HEK293 (cell line): ENCODE measurements around the gene ARHGEF2.

Experiments used
- ATF2 ChIP-seq: fragments of 450-650 bp; formaldehyde crosslinking; IDR thresholded peaks from 2 replicates; pipeline ENCODE4 v1.5.1; 2016; ENCODE audit warnings: missing biosample characterization, missing genetic modification characterization, low read depth
- FEZF1 ChIP-seq: fragments of 450-650 bp; formaldehyde crosslinking; IDR thresholded peaks from 2 replicates; pipeline ENCODE4 v1.5.1; 2016; ENCODE audit warnings: missing biosample characterization, missing genetic modification characterization
- HOXC10 ChIP-seq: sonication (generic); formaldehyde crosslinking; IDR thresholded peaks from 2 replicates; pipeline ENCODE4 v1.8.1; 2023; ENCODE audit warnings: mild to moderate bottlenecking, missing genetic modification reagents
- RBAK ChIP-seq: fragments of 450-650 bp; formaldehyde crosslinking; IDR thresholded peaks from 2 replicates; pipeline ENCODE4 v1.5.1; 2016; ENCODE audit warnings: missing biosample characterization, missing genetic modification characterization
- SCRT1 ChIP-seq: fragments of 450-650 bp; formaldehyde crosslinking; IDR thresholded peaks from 2 replicates; pipeline ENCODE4 v1.5.1; 2016; ENCODE audit warnings: missing biosample characterization, missing genetic modification characterization, borderline replicate concordance
- WT1 ChIP-seq: fragments of 450-650 bp; formaldehyde crosslinking; IDR thresholded peaks from 2 replicates; pipeline ENCODE4 v1.5.1; 2016; ENCODE audit warnings: missing biosample characterization, missing genetic modification characterization
- ZBTB11 ChIP-seq: fragments of 450-650 bp; formaldehyde crosslinking; conservative IDR thresholded peaks from 2 replicates; pipeline ENCODE4 v1.5.1; 2016; ENCODE audit warnings: low read depth, missing biosample characterization, missing genetic modification characterization
- ZBTB17 ChIP-seq: fragments of 450-650 bp; formaldehyde crosslinking; IDR thresholded peaks from 2 replicates; pipeline ENCODE4 v1.5.1; 2016; ENCODE audit warnings: missing biosample characterization, missing genetic modification characterization
- ZBTB20 ChIP-seq: fragments of 450-650 bp; formaldehyde crosslinking; IDR thresholded peaks from 2 replicates; pipeline ENCODE4 v1.5.1; 2016; ENCODE audit warnings: missing biosample characterization, missing genetic modification characterization
- ZBTB48 ChIP-seq: fragments of 450-650 bp; formaldehyde crosslinking; IDR thresholded peaks from 2 replicates; pipeline ENCODE4 v1.5.1; 2016; ENCODE audit warnings: missing biosample characterization, missing genetic modification characterization
- ZNF112 ChIP-seq: fragments of 450-650 bp; formaldehyde crosslinking; IDR thresholded peaks from 2 replicates; pipeline ENCODE4 v1.5.0; 2017; ENCODE audit warnings: missing biosample characterization, missing genetic modification characterization
- ZNF132 ChIP-seq: fragments of 450-650 bp; formaldehyde crosslinking; IDR thresholded peaks from 2 replicates; pipeline ENCODE4 v1.5.1; 2017; ENCODE audit warnings: missing biosample characterization, missing genetic modification characterization, borderline replicate concordance
- ZNF157 ChIP-seq: fragments of 450-650 bp; formaldehyde crosslinking; IDR thresholded peaks from 2 replicates; pipeline ENCODE4 v1.5.1; 2016; ENCODE audit warnings: missing biosample characterization, missing genetic modification characterization
- ZNF18 ChIP-seq: fragments of 450-650 bp; formaldehyde crosslinking; IDR thresholded peaks from 2 replicates; pipeline ENCODE4 v1.5.1; 2016; ENCODE audit warnings: missing biosample characterization, missing genetic modification characterization
- ZNF311 ChIP-seq: fragments of 450-650 bp; formaldehyde crosslinking; IDR thresholded peaks from 2 replicates; pipeline ENCODE4 v1.5.1; 2017; ENCODE audit warnings: missing biosample characterization, missing genetic modification characterization, borderline replicate concordance
- ZNF391 ChIP-seq: fragments of 450-650 bp; formaldehyde crosslinking; IDR thresholded peaks from 2 replicates; pipeline ENCODE4 v1.5.1; 2016; ENCODE audit warnings: low read depth, missing biosample characterization, missing genetic modification characterization, borderline replicate concordance
- ZNF433 ChIP-seq: fragments of 450-650 bp; formaldehyde crosslinking; IDR thresholded peaks from 2 replicates; pipeline ENCODE4 v1.5.1; 2016; ENCODE audit warnings: missing biosample characterization, missing genetic modification characterization, low read depth
- ZNF501 ChIP-seq: fragments of 450-650 bp; formaldehyde crosslinking; IDR thresholded peaks from 2 replicates; pipeline ENCODE4 v1.5.1; 2016; ENCODE audit warnings: missing biosample characterization, missing genetic modification characterization
- ZNF510 ChIP-seq: fragments of 450-650 bp; formaldehyde crosslinking; IDR thresholded peaks from 2 replicates; pipeline ENCODE4 v1.5.1; 2018; ENCODE audit warnings: mild to moderate bottlenecking, missing genetic modification characterization, missing biosample characterization; ENCODE audit not compliant: insufficient replicate concordance
- ZNF544 ChIP-seq: fragments of 450-650 bp; formaldehyde crosslinking; IDR thresholded peaks from 2 replicates; pipeline ENCODE4 v1.5.0; 2017; ENCODE audit warnings: missing biosample characterization, missing genetic modification characterization
- ZNF623 ChIP-seq: fragments of 450-650 bp; formaldehyde crosslinking; IDR thresholded peaks from 2 replicates; pipeline ENCODE4 v1.5.1; 2016; ENCODE audit warnings: missing biosample characterization, missing genetic modification characterization
- ZNF777 ChIP-seq: fragments of 450-650 bp; formaldehyde crosslinking; IDR thresholded peaks from 2 replicates; pipeline ENCODE4 v1.5.1; 2017; ENCODE audit warnings: missing biosample characterization, missing genetic modification characterization, borderline replicate concordance
- ZNF785 ChIP-seq: fragments of 450-650 bp; formaldehyde crosslinking; IDR thresholded peaks from 2 replicates; pipeline ENCODE4 v1.5.1; 2016; ENCODE audit warnings: missing biosample characterization, missing genetic modification characterization
- ZNF830 ChIP-seq: fragments of 450-650 bp; IDR thresholded peaks from 2 replicates; pipeline ENCODE4 v1.5.0; 2018; ENCODE audit warnings: missing biosample characterization, missing genetic modification characterization, low read depth, mild to moderate bottlenecking, moderate library complexity
- TF ChIP-seq, protein P1 (sequence below): fragments of 450-650 bp; formaldehyde crosslinking; IDR thresholded peaks from 2 replicates; pipeline ENCODE4 v1.5.1; 2016; ENCODE audit warnings: missing biosample characterization, missing genetic modification characterization
- TF ChIP-seq, protein P2 (sequence below): fragments of 450-650 bp; formaldehyde crosslinking; IDR thresholded peaks from 2 replicates; pipeline ENCODE4 v1.5.1; 2016; ENCODE audit warnings: missing biosample characterization, missing genetic modification characterization, borderline replicate concordance

Gene ARHGEF2

DNA sequence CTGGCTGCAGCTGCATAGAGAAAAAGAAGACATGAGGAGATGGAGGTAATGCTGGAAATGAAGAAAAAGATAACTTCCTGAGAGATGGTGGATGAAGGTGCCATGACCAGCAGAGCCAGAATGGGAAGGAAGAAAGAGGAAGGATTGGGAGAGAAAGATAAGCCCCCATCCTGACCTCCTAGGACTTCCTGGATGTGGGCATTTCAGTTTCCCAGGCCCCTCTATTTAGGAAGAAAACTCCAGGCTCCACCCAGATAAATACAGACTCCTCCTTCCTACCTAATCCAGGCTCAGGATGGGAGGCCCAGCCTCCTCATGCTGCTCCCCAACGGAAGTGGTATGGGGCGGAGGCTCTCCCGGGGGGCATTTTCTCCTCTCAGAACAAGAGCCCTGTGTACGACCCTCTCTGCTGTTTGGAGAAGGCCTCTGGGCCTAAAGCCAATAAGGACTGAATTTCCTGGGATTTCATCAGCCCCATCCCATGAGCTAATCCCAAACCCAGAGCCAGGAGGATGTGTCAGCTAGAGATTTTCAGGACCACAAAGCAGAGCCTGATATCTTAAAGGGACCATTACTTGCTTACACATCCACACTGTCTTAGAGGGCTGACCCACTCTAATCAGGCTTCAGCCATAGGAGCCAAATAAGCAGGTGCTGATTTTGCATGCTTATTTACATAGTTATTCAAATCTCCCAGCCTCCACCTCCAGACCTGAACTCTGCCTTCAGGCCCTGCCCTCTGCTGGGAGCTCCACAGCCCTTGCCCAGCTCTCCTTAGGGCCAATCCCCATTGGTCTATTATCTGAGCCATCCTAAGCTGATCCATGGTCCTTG, 5.1 kb upstream of the ARHGEF2 start (continued):
- no peak for TF ChIP-seq SCRT1 (tag by site-specific recombination)
- no peak for TF ChIP-seq ZNF830 (tag by site-specific recombination)
- peak; percentile 98 for TF ChIP-seq ZBTB17 (tag by site-specific recombination)
- TF ChIP-seq ZNF311, result no peak
- no peak for TF ChIP-seq WT1 (tag by site-specific recombination)
- no peak for TF ChIP-seq ZNF544 (tag by site-specific recombination)
- no peak for TF ChIP-seq ZNF433 (tag by site-specific recombination)
- TF ChIP-seq ZBTB20 (tag by site-specific recombination), result peak; percentile 98
- TF ChIP-seq ZNF132 (tag by site-specific recombination), result no peak
- peak; percentile 98 for TF ChIP-seq ZBTB48 (tag by site-specific recombination)
- TF ChIP-seq ZNF501, result no peak
- TF ChIP-seq ZNF623 (tag by site-specific recombination), result no peak
- no peak for TF ChIP-seq ZNF112 (tag by site-specific recombination)
- no peak for TF ChIP-seq HOXC10 (CRISPR knock-in tag)
- no peak for TF ChIP-seq RBAK
- TF ChIP-seq ZNF157 (tag by site-specific recombination), result no peak
- TF ChIP-seq ATF2 (tag by site-specific recombination), result peak; percentile 86
- TF ChIP-seq, protein P1, sequence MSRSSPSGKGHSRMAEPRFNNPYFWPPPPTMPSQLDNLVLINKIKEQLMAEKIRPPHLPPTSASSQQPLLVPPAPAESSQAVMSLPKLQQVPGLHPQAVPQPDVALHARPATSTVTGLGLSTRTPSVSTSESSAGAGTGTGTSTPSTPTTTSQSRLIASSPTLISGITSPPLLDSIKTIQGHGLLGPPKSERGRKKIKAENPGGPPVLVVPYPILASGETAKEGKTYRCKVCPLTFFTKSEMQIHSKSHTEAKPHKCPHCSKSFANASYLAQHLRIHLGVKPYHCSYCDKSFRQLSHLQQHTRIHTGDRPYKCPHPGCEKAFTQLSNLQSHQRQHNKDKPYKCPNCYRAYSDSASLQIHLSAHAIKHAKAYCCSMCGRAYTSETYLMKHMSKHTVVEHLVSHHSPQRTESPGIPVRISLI, result no peak
- TF ChIP-seq FEZF1, result 0 out of 2 replicates have a peak, but pooled peaks have one; percentile 26
- TF ChIP-seq ZNF777 (tag by site-specific recombination), result no peak
- no peak for TF ChIP-seq ZNF510
- no peak for TF ChIP-seq ZNF18 (tag by site-specific recombination)
- no peak for TF ChIP-seq ZBTB11 (tag by site-specific recombination)
- TF ChIP-seq, protein P2, sequence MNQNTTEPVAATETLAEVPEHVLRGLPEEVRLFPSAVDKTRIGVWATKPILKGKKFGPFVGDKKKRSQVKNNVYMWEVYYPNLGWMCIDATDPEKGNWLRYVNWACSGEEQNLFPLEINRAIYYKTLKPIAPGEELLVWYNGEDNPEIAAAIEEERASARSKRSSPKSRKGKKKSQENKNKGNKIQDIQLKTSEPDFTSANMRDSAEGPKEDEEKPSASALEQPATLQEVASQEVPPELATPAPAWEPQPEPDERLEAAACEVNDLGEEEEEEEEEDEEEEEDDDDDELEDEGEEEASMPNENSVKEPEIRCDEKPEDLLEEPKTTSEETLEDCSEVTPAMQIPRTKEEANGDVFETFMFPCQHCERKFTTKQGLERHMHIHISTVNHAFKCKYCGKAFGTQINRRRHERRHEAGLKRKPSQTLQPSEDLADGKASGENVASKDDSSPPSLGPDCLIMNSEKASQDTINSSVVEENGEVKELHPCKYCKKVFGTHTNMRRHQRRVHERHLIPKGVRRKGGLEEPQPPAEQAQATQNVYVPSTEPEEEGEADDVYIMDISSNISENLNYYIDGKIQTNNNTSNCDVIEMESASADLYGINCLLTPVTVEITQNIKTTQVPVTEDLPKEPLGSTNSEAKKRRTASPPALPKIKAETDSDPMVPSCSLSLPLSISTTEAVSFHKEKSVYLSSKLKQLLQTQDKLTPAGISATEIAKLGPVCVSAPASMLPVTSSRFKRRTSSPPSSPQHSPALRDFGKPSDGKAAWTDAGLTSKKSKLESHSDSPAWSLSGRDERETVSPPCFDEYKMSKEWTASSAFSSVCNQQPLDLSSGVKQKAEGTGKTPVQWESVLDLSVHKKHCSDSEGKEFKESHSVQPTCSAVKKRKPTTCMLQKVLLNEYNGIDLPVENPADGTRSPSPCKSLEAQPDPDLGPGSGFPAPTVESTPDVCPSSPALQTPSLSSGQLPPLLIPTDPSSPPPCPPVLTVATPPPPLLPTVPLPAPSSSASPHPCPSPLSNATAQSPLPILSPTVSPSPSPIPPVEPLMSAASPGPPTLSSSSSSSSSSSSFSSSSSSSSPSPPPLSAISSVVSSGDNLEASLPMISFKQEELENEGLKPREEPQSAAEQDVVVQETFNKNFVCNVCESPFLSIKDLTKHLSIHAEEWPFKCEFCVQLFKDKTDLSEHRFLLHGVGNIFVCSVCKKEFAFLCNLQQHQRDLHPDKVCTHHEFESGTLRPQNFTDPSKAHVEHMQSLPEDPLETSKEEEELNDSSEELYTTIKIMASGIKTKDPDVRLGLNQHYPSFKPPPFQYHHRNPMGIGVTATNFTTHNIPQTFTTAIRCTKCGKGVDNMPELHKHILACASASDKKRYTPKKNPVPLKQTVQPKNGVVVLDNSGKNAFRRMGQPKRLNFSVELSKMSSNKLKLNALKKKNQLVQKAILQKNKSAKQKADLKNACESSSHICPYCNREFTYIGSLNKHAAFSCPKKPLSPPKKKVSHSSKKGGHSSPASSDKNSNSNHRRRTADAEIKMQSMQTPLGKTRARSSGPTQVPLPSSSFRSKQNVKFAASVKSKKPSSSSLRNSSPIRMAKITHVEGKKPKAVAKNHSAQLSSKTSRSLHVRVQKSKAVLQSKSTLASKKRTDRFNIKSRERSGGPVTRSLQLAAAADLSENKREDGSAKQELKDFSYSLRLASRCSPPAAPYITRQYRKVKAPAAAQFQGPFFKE (tag by site-specific recombination), result no peak
- no peak for TF ChIP-seq ZNF785 (tag by site-specific recombination)
- no peak for TF ChIP-seq ZNF391
